Activated naive CD8-positive, alpha-beta T cell treated with anti-CD3 and anti-CD28 coated beads for 36 hours (primary cell): ENCODE results near the gene SAA2. TPM values are rescaled to one million over a fixed set of nuclear protein-coding genes. Genes with fewer than 3 reads are reported as not detected.
"Not testable (repeated sequence)": the region's sequence is repeated elsewhere in the genome, so short reads cannot be mapped to it uniquely, and the experiment has no call there.

Experiments
- DNase-seq: peaks from one replicate; pipeline ENCODE4 v3.0.0; 2021
- H3K27ac Mint-ChIP-seq: one replicate; pipeline ENCODE4 v1.8.0; 2022; ENCODE audit warnings: mild to moderate bottlenecking, moderate library complexity, mixed read lengths
- H3K27me3 Mint-ChIP-seq: one replicate; pipeline ENCODE4 v1.8.0; 2022; ENCODE audit warnings: mild to moderate bottlenecking, mixed read lengths
- H3K36me3 Mint-ChIP-seq: one replicate; pipeline ENCODE4 v1.8.0; 2021; ENCODE audit warnings: mild to moderate bottlenecking, mixed read lengths
- H3K4me1 Mint-ChIP-seq: one replicate; pipeline ENCODE4 v1.8.0; 2021; ENCODE audit warnings: mixed read lengths
- H3K4me3 Mint-ChIP-seq: one replicate; pipeline ENCODE4 v1.8.0; 2022; ENCODE audit warnings: mild to moderate bottlenecking, moderate library complexity, mixed read lengths
- H3K9me3 Mint-ChIP-seq: one replicate; pipeline ENCODE4 v1.8.0; 2022; ENCODE audit warnings: mixed read lengths
- total RNA-seq, 2 experiments: library from RNA; stranded (reverse); gene quantifications; one replicate each; pipeline ENCODE4 v1.2.3, GENCODE V29; 2021

The SAA2 gene
- total RNA-seq, 2 experiments from 2014 or later, result not detected

- no peaks in the 10 kb centered on the region for H3K4me1 Mint-ChIP-seq
- H3K4me3 Mint-ChIP-seq, result no peak overlapping the region
- H3K27me3 Mint-ChIP-seq, result peaks cover 3% of the 10 kb centered on the region
- no peak for DNase-seq
- no peak overlapping the region for H3K27ac Mint-ChIP-seq
- H3K9me3 Mint-ChIP-seq, result no peaks in the 10 kb centered on the region
- no peaks in the 10 kb centered on the region for H3K36me3 Mint-ChIP-seq
Measured at GRCh38 chr11:18230859-18231258, 17.6 kb downstream of the SAA2 start.

GRCh38 chr11:18229501-18229900 is 19.0 kb downstream of the SAA2 start:
- no peaks in the 10 kb centered on the region for H3K4me1 Mint-ChIP-seq
- no peak for DNase-seq
- H3K27ac Mint-ChIP-seq, result no peak overlapping the region
- no peaks in the 10 kb centered on the region for H3K9me3 Mint-ChIP-seq
- no peak overlapping the region for H3K4me3 Mint-ChIP-seq
- H3K36me3 Mint-ChIP-seq, result no peaks in the 10 kb centered on the region
- no peaks in the 10 kb centered on the region for H3K27me3 Mint-ChIP-seq

- Mint-ChIP-seq H3K4me1 (no peaks in the 10 kb centered on the region), H3K27me3 (no peaks in the 10 kb centered on the region), H3K36me3 (no peaks in the 10 kb centered on the region), H3K4me3 (no peak overlapping the region), H3K9me3 (no peaks in the 10 kb centered on the region), H3K27ac (no peak overlapping the region)
- no peak for DNase-seq
Measured at GRCh38 chr11:18225913-18226312, 22.6 kb downstream of the SAA2 start.

DNA sequence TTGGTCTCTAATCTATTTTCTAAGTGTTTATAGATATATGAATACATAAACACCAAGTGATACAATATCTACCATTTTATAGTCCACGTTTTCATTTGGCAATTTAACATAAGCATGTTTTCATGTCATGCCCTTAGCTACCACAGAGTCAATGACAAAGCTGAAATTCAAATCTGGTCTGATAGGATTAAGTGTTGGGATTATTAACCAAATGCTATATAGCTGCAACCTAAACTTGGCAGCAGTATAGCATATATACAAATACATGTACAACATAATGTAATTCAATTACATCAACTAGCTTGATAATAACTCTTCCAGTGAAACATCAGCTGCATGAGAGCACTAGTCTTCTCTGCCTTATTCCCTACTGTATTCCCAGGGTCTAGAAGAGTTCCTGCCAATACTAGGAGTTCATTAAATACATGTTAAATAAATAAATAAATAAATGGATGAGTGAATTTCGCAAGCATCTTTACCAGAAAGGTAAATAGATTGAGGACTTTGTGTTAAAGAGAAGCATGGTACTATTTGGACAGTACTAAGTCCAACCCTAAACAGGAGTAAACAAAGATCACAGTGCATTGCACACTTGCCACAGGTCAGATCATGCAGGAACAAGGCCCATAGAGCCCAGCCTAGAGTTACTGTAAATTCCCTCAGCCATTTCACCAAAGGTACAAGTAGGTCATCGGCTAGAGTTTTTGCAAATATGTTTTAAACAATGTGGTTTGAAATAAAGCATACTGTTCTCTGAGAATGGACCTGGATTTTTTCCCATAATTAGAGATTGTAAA is 24.7 kb downstream of the SAA2 start:
- DNase-seq, result no peak
- Mint-ChIP-seq H3K4me1 (no peaks in the 10 kb centered on the region), H3K9me3 (no peaks in the 10 kb centered on the region), H3K27me3 (no peaks in the 10 kb centered on the region), H3K27ac (no peak overlapping the region), H3K4me3 (no peak overlapping the region), H3K36me3 (no peaks in the 10 kb centered on the region)

DNA sequence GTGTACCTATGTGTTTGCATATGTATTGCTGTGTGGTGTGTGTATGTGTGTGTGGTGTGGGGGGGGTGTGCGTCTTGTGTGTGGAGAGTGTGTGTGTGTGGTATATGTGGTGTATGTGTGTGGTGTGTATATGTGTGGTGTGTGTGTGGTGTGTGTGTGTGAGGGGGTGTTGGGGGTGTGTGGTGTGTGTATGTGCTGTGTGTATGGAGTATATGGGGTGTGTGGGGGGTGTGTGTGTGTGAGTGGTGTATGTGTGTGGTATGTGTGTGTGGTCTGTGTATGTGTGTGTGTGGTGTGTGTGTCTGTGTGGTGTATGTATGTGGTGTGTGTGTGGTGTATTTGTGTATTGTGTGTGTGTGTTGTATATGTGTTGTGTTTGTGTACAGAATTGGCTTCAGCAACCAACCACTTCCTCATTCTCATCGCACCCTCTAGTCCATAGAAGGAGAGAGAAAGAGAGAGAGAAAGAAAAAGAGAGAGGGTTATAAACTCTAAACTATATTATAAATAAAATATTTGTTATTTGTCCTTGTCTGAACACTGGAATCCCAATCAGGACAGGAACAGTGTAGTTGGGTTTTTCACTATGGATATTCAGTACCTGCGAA is 25.6 kb downstream of the SAA2 start:
- no peaks in the 10 kb centered on the region for H3K36me3 Mint-ChIP-seq
- H3K27ac Mint-ChIP-seq, result no peak overlapping the region
- DNase-seq, result no peak
- no peaks in the 10 kb centered on the region for H3K9me3 Mint-ChIP-seq
- no peak overlapping the region for H3K4me3 Mint-ChIP-seq
- no peaks in the 10 kb centered on the region for H3K4me1 Mint-ChIP-seq
- no peaks in the 10 kb centered on the region for H3K27me3 Mint-ChIP-seq

GRCh38 chr11:18221274-18221876 is 27.1 kb downstream of the SAA2 start:
- no peaks in the 10 kb centered on the region for H3K9me3 Mint-ChIP-seq
- DNase-seq, result no peak
- H3K36me3 Mint-ChIP-seq, result no peaks in the 10 kb centered on the region
- no peaks in the 10 kb centered on the region for H3K4me1 Mint-ChIP-seq
- H3K27ac Mint-ChIP-seq, result no peak overlapping the region
- H3K4me3 Mint-ChIP-seq, result no peak overlapping the region
- no peaks in the 10 kb centered on the region for H3K27me3 Mint-ChIP-seq

DNA sequence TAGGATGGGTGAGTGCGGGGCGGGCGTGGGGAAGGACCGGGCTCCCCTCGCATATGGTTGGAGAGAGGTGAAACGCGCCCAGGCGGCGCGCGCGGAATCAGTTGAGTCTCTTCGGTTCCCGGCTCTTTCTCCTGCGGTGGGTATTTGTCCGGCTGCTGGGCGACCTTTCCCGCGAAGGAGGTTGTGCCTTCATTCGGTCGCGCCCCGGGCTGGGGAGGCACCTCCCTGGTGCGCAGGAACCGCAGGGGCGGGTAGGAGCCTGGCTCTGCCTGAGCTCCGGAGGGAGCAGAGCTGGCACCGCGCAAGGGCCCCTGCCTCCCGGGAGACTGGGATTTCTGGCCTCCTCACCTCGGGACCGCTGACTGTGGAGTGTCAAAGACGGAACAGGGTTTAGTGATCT is 39.4 kb downstream of the SAA2 start:
- Mint-ChIP-seq H3K9me3 (no peaks in the 10 kb centered on the region), H3K36me3 (no peaks in the 10 kb centered on the region), H3K27me3 (peaks cover 71% of the 10 kb centered on the region), H3K27ac (no peak overlapping the region), H3K4me3 (no peak overlapping the region), H3K4me1 (no peaks in the 10 kb centered on the region)
- no peak for DNase-seq

GRCh38 chr11:18204771-18205170 is 43.7 kb downstream of the SAA2 start:
- peaks cover 65% of the 10 kb centered on the region for H3K27me3 Mint-ChIP-seq
- no peaks in the 10 kb centered on the region for H3K36me3 Mint-ChIP-seq
- H3K9me3 Mint-ChIP-seq, result no peaks in the 10 kb centered on the region
- no peak overlapping the region for H3K27ac Mint-ChIP-seq
- DNase-seq, result no peak
- H3K4me3 Mint-ChIP-seq, result no peak overlapping the region
- H3K4me1 Mint-ChIP-seq, result no peaks in the 10 kb centered on the region

GRCh38 chr11:18204220-18204619 is 44.2 kb downstream of the SAA2 start:
- H3K36me3 Mint-ChIP-seq, result no peaks in the 10 kb centered on the region
- H3K9me3 Mint-ChIP-seq, result no peaks in the 10 kb centered on the region
- H3K27ac Mint-ChIP-seq, result no peak overlapping the region
- no peak for DNase-seq
- no peak overlapping the region for H3K4me3 Mint-ChIP-seq
- no peaks in the 10 kb centered on the region for H3K4me1 Mint-ChIP-seq
- H3K27me3 Mint-ChIP-seq, result peaks cover 60% of the 10 kb centered on the region

- Mint-ChIP-seq H3K27ac (no peak overlapping the region), H3K27me3 (peaks cover 55% of the 10 kb centered on the region), H3K9me3 (no peaks in the 10 kb centered on the region), H3K4me3 (no peak overlapping the region), H3K36me3 (no peaks in the 10 kb centered on the region), H3K4me1 (no peaks in the 10 kb centered on the region)
- DNase-seq, result no peak
Measured at GRCh38 chr11:18203723-18204122, 44.7 kb downstream of the SAA2 start.

DNA sequence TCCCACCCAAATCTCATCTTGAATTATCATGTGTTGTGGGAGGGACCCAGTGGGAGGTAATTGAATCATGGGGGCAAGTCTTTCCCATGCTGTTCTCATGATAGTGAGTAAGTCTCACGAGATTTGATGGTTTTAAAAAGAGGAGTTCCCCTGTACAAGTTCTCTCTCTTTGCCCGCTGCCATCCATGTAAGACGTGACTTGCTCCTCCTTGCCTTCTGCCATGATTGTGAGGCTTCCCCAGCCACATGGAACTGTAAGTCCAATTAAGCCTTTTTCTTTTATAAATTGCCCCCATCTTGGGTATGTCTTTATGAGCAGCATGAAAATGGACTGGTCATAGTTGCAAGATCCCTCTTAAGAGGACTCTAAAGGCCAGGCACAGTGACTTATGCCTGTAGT is 50.7 kb downstream of the SAA2 start:
- H3K4me1 Mint-ChIP-seq, H3K9me3 Mint-ChIP-seq, DNase-seq, H3K27ac Mint-ChIP-seq, H3K4me3 Mint-ChIP-seq, H3K36me3 Mint-ChIP-seq: not testable (repeated sequence)
- peaks cover 12% of the 10 kb centered on the region for H3K27me3 Mint-ChIP-seq

DNA sequence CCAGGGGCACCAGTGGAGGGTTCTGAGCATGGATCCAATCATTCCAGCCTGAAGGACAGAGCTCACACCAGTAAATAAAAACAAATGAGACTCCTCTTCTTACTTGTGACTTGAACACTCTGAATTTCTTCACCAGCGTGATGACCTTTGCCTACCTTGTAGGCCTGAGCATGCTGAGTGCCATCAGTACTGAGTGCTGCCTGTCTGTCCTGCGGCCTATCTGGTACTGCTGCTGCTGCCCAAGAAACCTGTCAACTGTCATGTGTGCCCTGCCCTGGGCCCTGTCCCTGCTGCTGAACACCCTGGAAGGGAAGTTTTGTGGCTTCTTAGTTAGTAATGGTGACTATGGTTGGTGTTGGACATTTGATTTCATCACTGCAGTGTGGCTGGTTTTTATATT is 51.9 kb downstream of the SAA2 start:
- no peak overlapping the region for H3K4me3 Mint-ChIP-seq

More for the DNA sequence above, 51.9 kb downstream of the SAA2 start:
- DNase-seq, result no peak
- Mint-ChIP-seq H3K36me3 (no peaks in the 10 kb centered on the region), H3K4me1 (no peaks in the 10 kb centered on the region), H3K27me3 (peaks cover 10% of the 10 kb centered on the region), H3K9me3 (no peaks in the 10 kb centered on the region), H3K27ac (no peak overlapping the region)

Other genes starting within 250 kb of the SAA2 start
- gene SERGEF, start 235.6 kb downstream of the SAA2 start, total RNA-seq, result 10 to 100 TPM; 37.0 to 38.0 TPM
- 1 to 10 TPM in 1 of 2 experiments, under 1 TPM in 1; 0.46 to 1.0 TPM for gene TPH1, start 202.4 kb downstream of the SAA2 start, total RNA-seq
- gene SAAL1, start 142.6 kb downstream of the SAA2 start, total RNA-seq, result 10 to 100 TPM; 52.2 to 52.4 TPM
- gene MRGPRX3, start 116.1 kb downstream of the SAA2 start, total RNA-seq, result not detected
- not detected for gene MRGPRX4, start 75.8 kb downstream of the SAA2 start, total RNA-seq
- gene SAA4, start 11.9 kb downstream of the SAA2 start, total RNA-seq, result not detected
- not detected for gene SAA1, start 17.6 kb upstream of the SAA2 start, total RNA-seq
- gene HPS5, start 73.5 kb upstream of the SAA2 start, total RNA-seq, result 10 to 100 TPM; 14.1 to 15.9 TPM
- 10 to 100 TPM; 61.1 to 63.2 TPM for gene GTF2H1, start 73.9 kb upstream of the SAA2 start, total RNA-seq
- gene LDHA, start 145.9 kb upstream of the SAA2 start, total RNA-seq, result 1,000 to 10,000 TPM; 2,369 to 2,412 TPM
- not detected for gene LDHC, start 163.7 kb upstream of the SAA2 start, total RNA-seq
- gene LDHAL6A, start 207.2 kb upstream of the SAA2 start, total RNA-seq, result not detected